NCI-H526 treated with DMSO at 0.1 percent for 48 hours (cell line): ENCODE data around the gene HACD1.
A peak's percentile ranks its signal among the peaks of the same experiment; 100 is the strongest.

Experiments used
- DNase-seq: peaks from one replicate; lab custom pipeline; 2025; lab: John Stamatoyannopoulos, UW

HACD1 gene, protein sequence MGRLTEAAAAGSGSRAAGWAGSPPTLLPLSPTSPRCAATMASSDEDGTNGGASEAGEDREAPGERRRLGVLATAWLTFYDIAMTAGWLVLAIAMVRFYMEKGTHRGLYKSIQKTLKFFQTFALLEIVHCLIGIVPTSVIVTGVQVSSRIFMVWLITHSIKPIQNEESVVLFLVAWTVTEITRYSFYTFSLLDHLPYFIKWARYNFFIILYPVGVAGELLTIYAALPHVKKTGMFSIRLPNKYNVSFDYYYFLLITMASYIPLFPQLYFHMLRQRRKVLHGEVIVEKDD

DNA sequence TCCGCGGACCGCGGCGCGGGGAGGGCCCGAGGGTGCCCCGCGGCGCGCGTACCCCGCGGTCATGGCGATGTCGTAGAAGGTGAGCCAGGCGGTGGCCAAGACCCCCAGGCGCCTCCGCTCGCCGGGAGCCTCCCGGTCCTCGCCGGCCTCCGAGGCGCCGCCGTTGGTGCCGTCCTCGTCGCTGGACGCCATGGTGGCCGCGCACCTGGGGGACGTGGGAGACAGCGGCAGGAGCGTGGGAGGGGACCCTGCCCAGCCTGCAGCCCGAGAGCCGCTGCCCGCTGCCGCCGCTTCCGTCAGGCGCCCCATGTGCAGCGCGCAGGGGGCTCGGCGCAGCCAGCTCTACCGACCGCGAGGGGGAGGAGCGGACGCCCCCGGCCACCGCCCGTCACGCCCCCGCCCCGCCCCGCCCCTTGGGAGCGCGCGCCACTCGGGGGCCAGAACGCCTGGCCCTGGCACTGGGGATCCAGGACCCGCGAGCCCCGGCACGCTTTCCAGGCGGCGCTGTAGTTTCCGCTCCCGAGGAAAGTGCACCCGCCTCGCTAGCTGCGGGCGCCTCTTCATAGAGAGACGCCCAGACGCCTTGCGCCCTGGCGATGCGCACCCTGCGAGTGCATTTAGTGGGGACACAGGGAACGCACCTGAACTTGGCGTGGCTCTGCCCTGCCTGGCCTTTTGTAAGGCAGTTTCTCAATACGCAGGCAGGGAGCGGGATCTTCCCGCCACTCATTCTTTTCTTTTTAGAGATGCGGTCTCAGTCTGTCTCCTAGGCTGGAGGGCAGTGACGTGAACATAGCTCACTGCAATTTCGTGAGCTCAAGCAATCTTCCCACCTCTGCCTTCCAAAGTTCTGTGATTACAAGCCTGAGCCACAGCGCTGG, at the start of gene HACD1:
TSS of gene HACD1 (minus strand) at position 344 of the 881 bp plus-strand sequence. CDS start at position 309, 35 bp downstream.
- DNase-seq, result peak; percentile 22

DNA sequence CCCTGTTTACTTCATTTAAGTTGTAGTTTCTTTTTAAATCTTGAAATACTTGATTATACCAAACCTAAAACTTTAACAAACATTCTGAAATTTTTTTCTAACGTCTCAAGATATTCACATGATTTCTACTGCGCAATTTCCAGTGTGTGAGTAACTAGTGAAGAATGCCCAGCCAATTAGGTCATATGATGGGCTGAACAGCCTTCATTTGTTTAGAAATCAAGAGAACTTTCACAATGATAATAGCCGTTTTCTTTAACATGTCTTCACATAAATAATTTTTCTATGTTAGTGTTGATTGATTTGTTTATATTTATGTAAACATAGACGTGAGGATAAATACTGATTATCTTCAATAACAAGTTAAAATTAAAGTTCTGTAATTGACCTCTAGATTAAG, 48.6 kb upstream of the HACD1 start:
- DNase-seq, result no peak

DNA sequence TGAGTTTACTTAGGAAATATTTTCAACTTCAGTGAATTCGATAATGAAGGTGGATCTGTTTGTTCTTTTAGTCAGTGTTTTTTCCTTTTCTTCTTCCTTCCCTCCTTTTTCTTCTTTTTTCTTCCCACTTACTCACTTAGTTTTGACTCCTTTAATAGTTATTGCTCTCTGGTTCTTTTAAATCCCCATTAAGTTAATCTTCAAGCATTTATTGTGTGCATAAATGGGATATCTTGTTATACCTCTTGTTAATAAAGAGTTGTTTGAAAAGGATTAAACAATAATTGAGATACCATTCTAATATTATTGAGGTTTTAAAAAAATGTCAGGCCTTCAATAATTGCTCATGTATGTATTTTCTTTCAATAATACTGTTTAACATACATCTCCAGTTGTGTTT, 46.3 kb upstream of the HACD1 start:
- no peak for DNase-seq

DNA sequence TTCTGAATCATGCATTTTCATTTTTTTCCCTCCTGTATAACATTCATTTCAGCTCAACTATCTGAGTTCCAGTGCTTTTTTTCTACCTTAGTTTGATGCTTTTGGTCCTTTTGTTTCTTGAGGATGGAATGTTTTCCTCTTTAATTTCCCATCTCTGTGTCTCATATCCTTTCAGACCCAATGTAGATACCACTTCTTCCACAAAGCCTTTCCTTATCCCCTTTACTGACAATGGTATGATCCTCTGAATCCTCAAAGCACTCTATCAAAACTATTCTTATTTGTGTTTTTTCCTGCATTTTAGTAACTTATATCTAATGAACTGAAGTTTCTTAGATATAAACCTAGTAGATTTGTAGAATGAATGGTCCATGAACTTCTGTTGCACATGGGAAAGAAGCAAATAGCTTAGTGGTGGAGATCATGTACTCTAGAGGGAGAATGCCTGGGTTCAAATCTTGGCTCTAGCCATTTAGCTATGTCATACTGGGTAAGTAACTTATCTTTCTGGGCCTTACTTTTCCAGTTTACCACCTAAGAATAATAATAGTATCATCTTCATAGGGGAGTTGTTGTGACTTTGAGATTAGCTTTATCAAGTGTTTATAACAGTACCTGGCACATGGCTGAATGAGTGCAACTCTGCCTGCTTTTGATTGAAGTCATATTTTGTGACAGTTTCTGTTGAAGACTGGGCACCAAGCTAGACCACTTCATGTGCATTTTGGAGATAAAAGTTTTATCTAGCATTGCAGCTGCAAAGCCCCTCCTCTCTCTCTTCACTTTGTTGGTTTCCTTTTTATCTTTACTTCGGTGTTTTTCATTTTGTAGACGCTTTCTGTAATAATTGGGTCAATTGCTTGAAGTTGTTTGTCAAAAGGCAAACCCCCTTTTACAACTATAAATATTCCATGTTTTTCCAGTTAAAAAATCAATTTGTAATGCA, 45.3 kb upstream of the HACD1 start:
- DNase-seq, result no peak

DNA sequence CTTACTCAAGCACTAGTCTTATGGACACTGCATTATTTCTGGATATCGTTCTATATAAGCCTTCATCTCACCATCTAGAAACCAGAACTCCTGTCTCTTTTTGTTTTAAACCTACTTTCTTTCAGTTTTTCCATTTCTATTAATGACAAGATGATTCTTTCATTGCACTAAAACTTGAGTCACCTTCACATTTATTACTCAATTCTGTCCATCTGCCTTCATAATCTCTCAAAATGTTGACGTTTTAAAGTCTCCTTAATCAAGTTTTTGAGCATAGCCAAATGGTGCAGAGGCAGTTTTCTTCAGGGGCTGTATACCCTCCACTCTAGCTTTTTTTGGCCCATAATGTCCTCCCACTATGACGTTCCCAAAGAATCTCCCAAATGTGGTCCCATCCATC, 44.3 kb upstream of the HACD1 start:
- DNase-seq, result no peak

DNA sequence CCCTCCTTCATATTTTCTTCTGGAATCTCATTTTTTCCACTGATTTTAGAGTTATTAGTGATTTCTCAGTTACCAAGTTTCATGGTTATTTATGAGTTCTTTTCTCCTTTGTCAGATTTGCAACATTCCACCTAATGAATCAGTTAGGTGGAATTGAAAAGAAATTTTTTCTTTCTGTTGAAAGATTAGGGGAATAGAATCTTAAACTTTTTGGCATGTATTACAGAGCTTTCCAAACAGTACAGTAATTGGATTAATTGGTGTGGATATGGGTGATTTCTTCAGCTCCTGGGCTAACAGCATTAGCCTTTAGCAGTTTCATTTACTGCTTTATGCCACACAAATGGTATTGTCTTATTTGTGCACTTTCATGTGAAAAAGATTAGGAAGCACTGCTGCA, 43.7 kb upstream of the HACD1 start:
- DNase-seq, result no peak

DNA sequence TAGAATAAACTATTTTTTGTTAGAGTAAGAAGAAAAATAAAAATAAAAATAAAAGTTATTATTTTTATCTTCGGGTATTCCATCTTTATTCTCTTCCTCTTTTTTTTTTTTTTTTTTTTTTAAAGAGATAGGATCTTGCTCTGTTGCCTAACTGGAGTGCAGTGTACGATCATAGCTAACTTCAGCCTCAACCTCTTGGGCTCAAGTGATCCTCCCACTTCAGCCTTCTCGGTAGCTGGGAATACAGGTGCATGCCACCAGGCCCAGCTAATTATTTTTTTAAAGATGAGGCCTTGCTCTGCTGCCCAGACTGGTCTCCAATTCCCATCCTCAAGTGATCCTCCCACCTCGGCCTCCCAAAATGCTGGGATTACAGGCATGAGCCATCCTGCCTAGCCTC, 42.2 kb upstream of the HACD1 start:
- no peak for DNase-seq

DNA sequence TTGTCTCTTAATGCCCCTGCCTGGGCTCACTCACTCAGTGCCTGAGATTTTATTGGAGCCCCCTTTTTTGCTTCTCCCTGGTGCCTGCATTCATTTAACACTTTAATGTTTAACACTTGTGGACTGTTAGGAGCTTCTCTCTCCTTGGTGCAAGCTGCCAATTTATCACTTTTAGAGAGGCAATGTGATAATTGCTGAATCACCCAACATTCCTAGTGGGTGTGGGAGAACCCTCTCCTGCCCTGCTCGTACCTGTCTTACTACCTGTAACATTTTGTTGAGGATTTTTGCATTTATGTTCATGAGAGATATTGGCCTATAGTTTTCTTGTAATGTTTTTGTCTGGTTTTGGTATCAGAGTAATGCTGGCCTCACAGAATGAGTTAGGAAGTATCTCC, 39.9 kb upstream of the HACD1 start:
- DNase-seq, result no peak

DNA sequence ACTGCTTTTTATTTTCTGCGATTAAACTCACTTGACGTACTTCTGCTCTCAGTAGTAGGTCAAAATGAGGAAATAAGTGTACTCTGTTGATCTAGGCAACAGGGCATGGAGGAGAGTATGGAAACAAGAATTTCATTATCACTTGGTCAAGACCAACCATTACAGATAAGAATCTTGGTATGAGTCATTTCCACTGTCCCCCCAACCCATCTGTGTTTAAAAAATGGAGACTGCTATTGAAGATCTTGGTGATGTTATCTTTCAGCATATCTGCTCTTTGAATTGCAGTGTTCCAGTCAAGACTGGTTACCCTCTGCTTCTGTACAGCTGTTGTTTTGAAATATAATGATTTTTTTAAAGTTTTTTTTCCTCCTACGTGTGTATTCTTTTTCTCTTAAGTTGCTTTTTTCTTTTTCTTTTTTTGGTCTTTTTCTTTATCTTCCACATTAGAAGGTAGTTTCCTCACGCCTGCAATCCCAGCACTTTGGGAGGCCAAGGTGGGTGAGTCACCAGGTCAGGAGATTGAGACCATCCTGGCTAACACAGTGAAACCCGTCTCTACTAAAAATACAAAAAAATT, 38.5 kb upstream of the HACD1 start:
- DNase-seq, result no peak

DNA sequence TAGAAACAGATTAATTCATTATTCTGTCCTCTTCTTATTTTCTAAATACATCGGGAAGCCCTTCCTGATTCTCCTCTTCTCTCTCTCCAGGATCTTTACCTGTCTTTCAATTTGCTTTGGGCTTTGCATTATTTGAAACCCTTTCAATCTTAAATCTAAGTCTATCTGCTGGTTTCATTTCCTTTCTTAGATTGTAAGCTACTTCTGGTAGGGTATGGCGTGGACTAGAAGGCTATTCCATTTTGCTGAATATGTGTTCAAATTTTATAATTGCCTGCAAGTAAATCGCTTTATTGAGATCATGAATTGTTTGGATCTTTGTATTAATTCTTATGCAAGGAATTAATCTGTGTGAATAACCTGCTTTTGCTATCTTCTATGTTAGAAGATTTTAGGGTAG, 37.8 kb upstream of the HACD1 start:
- no peak for DNase-seq

DNA sequence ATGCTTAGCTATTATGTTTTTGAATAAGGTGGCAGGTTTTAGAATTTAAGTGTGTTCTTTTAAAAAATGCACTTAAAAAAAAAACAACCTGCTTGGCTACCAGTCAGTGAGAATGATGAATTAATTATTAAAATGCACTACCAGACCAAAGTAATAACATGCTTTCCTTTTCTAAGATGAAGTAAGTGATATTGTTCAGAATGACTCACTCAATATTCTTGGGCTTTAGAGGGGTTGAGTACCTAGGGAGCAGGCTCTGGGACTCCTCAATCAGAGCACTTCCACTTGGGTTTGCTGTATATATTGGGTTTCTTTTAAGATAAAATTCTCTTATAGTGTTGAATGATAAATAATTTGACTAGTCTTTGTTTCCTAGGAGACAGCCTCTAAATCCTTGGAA, 35.4 kb upstream of the HACD1 start:
- no peak for DNase-seq

DNA sequence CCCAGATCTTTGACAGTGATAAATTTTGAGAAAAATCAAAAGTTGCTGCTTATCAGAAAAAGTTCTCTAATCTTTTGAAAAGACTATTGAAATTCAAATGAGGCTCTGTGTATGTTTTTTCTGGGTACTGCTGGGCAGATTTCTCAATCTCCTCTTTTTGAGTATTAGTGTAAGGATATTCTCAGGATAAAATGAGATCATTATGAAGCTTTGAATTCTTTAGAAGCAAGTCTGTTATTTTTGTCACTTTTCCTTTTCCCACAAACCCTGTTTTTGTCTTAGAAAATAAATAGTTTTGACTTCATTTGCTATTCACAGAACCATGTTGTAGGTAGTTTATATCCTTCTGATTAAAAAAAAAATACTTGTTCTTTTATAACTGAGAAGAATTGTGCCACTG, 34.7 kb upstream of the HACD1 start:
- no peak for DNase-seq

DNA sequence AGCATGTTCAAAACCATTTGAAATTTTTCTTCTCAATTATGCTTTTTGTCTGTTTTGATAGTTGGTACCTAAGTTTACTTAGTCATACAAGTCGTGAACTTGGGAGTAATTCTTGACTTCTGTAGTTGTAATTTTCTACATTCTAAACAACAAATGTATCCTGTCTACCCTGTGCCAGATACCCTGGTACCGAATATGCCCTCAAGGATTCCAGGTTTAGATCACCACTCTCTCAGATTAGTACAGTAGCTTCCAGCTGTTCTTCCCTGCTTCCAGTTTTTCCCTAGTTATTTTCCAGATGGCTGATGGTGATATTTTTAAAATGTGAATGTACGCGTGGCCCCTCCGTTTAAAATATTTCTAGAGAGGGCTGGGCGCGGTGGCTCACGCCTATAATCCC, 33.2 kb upstream of the HACD1 start:
- no peak for DNase-seq

DNA sequence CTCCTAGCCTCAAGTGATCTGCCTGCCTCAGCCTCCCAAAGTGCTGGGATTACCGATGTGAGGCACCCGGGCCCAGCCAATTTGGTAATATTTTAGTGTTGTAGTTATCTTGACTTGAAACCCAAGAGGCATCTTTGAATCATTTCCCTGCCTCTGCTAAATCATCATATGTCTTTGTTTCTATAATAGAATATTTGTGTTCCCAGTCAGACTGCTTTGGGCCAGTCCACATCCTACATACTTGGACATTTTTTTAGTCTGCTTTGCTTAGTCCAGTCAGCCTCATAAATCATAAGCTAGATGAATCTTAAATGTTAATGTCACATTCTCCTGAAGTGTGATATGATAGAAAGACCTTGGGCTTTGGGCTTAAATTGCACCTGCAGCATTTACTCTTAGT, 32.7 kb upstream of the HACD1 start:
- DNase-seq, result no peak

DNA sequence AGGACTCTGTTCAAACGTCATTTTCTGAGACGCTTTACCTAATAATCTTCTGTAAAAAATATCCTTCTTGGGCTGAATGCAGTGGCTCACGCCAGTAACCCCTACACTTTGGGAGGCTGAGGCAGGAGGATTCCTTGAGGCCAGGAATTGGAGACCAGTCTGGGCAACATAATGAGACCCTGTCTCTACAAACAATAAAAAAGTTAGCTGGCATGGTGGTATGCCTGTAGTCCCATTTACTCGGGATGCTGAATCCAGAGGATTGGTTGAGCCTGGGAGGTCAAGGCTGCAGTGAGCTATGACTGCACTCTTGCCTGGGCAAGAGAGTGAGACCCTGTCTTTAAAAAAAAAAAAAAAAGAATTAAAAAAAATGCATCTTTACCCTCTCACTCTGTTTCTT, 31.9 kb upstream of the HACD1 start:
- DNase-seq, result no peak

DNA sequence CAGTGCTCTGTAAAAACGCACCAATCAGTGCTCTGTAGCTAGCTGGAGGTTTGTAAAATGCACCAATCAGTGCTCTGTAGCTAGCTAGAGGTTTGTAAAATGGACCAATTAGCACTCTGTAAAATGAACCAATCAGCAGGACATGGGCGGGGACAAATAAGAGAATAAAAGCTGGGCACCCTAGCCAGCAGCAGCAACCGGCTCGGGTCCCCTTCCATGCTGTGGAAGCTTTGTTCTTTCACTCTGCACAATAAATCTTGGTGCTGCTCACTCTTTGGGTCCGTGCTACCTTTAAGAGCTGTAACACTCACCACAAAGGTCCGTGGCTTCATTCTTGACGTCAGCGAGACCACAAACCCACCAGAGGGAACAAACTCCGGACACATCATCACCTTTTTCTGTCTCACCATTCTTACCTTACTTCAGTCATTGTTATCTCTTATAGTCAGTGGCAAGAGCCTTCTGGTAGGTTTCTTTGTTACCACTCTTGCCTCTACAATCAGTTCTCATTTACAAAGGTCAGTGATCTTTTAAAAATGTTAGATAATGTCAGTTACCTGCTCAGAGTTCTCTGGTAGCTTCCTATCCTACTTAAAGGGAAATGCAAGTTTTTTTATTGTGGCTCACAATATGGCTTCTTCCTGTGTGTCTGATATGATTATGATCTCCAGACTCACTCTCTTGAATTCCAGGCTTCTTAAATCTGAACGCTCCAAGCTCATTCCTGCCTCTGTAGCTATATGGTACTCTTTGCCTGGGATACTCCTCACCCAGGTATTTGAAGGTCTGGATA, 31.3 kb upstream of the HACD1 start:
- no peak for DNase-seq

DNA sequence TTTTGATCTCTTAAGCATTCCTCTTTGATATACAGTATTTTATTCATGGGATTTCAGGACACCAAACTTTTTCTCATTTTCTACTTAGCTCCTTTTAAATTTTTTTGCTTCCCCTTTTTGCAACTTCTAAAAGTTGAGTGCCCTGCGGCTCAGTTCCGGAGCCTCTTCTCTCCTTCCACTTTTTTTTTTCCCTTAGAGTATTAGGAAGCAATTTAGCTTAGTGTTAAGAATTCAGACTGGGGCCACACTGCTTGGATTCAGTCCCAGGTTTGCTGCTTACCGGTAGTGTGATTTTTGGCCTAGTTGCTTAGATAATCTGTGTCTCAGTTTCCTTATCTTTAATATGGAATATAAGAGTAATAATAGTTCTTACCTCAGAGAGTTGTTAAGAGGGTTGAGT, 30.2 kb upstream of the HACD1 start:
- no peak for DNase-seq

DNA sequence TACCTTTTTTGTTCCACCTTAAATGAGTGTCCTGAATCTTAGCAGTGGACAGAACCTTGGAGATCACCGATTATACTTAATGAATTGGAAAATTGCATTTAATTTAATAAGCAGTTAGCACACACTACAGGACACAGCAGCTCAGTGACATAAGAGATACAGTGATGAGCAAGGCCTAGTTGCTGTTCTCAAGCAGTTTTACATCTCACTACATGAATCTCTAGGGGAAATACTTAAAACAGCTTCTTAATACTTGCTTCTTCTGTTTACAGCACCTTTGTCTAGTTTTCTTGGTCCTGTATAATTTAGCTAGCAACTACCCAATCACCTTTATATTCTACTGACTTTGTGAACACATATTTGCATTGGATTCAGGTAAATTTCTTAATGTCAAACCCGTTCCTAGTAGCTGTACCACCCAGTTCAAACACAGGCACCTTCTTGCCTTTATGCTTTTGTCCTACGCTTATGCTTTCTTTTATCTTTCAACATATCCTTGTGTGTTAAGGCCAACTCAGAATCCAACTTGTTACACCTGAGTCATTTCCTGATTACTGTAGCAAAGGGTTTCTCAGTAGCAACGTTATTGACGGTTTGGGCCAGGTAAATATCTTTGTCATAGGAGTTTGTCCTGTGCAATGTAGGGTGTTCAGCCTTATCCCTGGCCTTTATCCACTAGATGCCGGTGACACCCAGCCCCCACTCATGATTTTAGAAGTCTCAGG, 28.6 kb upstream of the HACD1 start:
- DNase-seq, result no peak

DNA sequence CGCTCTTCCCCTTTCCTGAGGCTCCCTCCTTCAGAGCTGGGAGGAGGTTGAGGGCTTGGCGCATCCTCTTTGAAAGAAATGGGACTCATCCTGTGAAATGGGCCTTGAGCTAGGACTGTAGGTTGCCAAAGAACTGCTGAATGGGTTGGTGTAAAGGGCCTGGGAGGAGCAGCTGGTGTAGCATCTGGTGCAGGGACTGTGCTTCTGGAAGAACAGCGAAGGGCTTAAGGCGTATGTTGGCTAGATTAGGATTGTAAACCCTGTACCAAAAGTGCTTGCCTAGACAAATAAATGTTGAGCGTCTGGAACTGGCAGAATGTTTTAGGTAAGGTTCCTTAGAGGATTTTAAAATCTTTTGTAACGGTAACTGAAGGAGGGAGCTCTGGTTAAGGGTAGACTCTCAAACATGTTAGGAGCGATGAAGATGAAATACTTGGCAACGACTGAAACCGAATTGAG, 27.3 kb upstream of the HACD1 start:
- DNase-seq, result peak; percentile 1

DNA sequence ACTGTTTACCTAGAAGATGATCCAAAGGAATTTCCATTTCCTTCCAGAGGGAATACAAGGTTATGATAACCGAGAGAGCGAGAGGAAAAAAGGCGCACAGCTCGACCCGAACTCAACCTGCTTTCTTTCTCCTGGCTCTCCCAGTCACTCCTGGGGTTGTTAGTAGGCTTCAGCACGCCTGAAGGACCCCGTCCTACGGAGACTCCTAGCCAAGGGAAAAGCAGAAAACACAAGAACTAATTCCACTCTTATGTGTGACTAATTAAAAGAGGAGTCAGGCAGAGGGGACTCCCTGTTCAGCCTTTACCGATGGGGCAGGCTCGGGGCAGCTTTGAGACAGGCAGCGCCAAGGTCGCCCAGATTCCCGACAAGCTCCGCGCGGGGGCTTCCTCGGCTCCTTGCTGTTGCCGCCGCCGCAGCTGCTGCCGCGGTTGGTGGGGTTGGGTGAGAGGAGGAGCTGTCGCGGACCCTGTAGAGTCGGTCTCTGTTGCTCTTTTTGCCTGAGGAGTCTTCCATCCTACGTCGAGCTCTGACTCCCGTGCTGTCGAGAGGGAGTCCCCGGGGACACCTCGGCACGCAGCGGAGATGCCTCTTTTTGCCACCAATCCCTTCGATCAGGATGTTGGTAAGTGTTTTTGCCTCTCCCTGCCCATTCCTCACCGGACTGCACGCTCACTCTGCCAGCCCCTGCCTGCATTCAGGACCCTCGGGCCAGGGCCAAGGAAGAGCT, 26.7 kb upstream of the HACD1 start, which contains the start of gene STAM:
TSS of gene STAM (plus strand) at position 397 of the 730 bp plus-strand sequence. CDS start at position 586, 189 bp downstream.
- DNase-seq, result peak; percentile 86
